Neural cell (in vitro differentiated cells): Measurements from ENCODE around the gene IGSF11. TPM values are rescaled to one million over a fixed set of nuclear protein-coding genes. Genes with fewer than 3 reads are reported as not detected.

ENCODE experiments used
- H2AFZ ChIP-seq: fragments of 200-600, 300-800 bp; sonication (generic), shearing (Covaris generic); 2 replicates; pipeline ENCODE4 v1.6.0; 2014; ENCODE audit warnings: low read depth, mild to moderate bottlenecking, antibody characterized with exemption, low read length, moderate library complexity
- H3F3A ChIP-seq: fragments of 200-600 bp; shearing (Covaris generic); 2 replicates; pipeline ENCODE4 v1.6.1; 2016; ENCODE audit warnings: mild to moderate bottlenecking, moderate library complexity, mixed read lengths, antibody characterized with exemption, low read length; ENCODE audit not compliant: insufficient read depth, poor library complexity, severe bottlenecking
- H3K27ac ChIP-seq: fragments of 200-600, 300-800 bp; sonication (generic), shearing (Covaris generic); 2 replicates; pipeline ENCODE4 v1.5.1; 2014; ENCODE audit warnings: mild to moderate bottlenecking, low read length, moderate library complexity
- H3K27me3 ChIP-seq: fragments of 300-800, 200-600 bp; sonication (generic), shearing (Covaris generic); 2 replicates; pipeline ENCODE4 v1.6.0; 2014; ENCODE audit warnings: mild to moderate bottlenecking, low read depth, low read length, moderate library complexity; ENCODE audit not compliant: insufficient read depth
- H3K36me3 ChIP-seq: fragments of 300-800, 200-600 bp; sonication (generic), shearing (Covaris generic); 2 replicates; pipeline ENCODE4 v1.5.1; 2014; ENCODE audit warnings: mild to moderate bottlenecking, antibody characterized with exemption, low read length, moderate library complexity; ENCODE audit not compliant: insufficient read depth
- H3K4me2 ChIP-seq: fragments of 300-800, 200-600 bp; sonication (generic), shearing (Covaris generic); 2 replicates; pipeline ENCODE4 v1.6.0; 2014; ENCODE audit warnings: mild to moderate bottlenecking, low read length
- H3K4me3 ChIP-seq: fragments of 300-800, 200-600 bp; sonication (generic), shearing (Covaris generic); 2 replicates; pipeline ENCODE4 v1.5.1; 2014; ENCODE audit warnings: mild to moderate bottlenecking, low read length, moderate library complexity
- H3K79me2 ChIP-seq: fragments of 200-600 bp; shearing (Covaris generic); replicated peaks from 2 replicates; pipeline ENCODE4 v1.6.0; 2014; ENCODE audit warnings: mild to moderate bottlenecking, low read length, moderate library complexity; ENCODE audit not compliant: insufficient read depth
- H3K9ac ChIP-seq: fragments of 300-800, 200-600 bp; sonication (generic), shearing (Covaris generic); 2 replicates; pipeline ENCODE4 v1.6.1; 2016; ENCODE audit warnings: mild to moderate bottlenecking, low read length, mixed read lengths
- H3K9me2 ChIP-seq: fragments of 200-600 bp; shearing (Covaris generic); 2 replicates; pipeline ENCODE4 v1.6.1; 2016; ENCODE audit warnings: mild to moderate bottlenecking, low read length, mixed read lengths; ENCODE audit not compliant: insufficient read depth
- H3K9me3 ChIP-seq: fragments of 200-600, 300-800 bp; sonication (generic), shearing (Covaris generic); 2 replicates; pipeline ENCODE4 v1.6.1; 2016; ENCODE audit warnings: mild to moderate bottlenecking, mixed run types, low read length, moderate library complexity, mixed read lengths
- H4K20me1 ChIP-seq: fragments of 200-600 bp; shearing (Covaris generic); 2 replicates; pipeline ENCODE4 v1.6.1; 2016; ENCODE audit warnings: mild to moderate bottlenecking, mixed run types; ENCODE audit not compliant: insufficient read depth
- CTCF ChIP-seq: fragments of 450-650 bp; IDR thresholded peaks from 2 replicates; pipeline ENCODE4 v1.5.1; 2014; ENCODE audit warnings: antibody characterized with exemption, mild to moderate bottlenecking, moderate library complexity; ENCODE audit not compliant: poor library complexity, severe bottlenecking
- EP300 ChIP-seq: fragments of 450-650 bp; conservative IDR thresholded peaks from 2 replicates; pipeline ENCODE4 v1.6.1; 2014; ENCODE audit warnings: antibody characterized with exemption, mild to moderate bottlenecking, moderate library complexity; ENCODE audit not compliant: poor library complexity, severe bottlenecking
- EZH2 ChIP-seq: fragments of 200-600, 300-800 bp; shearing (Covaris generic), sonication (generic); IDR thresholded peaks from 2 replicates; pipeline ENCODE4 v1.6.1; 2014; ENCODE audit warnings: antibody characterized with exemption, low read length, borderline replicate concordance, mild to moderate bottlenecking; ENCODE audit not compliant: insufficient read depth, poor library complexity, severe bottlenecking
- MXI1 ChIP-seq: fragments of 450-650 bp; conservative IDR thresholded peaks from 2 replicates; pipeline ENCODE4 v1.6.1; 2014; ENCODE audit warnings: antibody characterized with exemption, mild to moderate bottlenecking; ENCODE audit not compliant: poor library complexity, severe bottlenecking
- POLR2AphosphoS5 ChIP-seq: IDR thresholded peaks from 2 replicates; pipeline ENCODE4 v1.6.1; 2012
- RAD21 ChIP-seq: fragments of 450-650 bp; conservative IDR thresholded peaks from 2 replicates; pipeline ENCODE4 v1.6.1; 2014; ENCODE audit warnings: antibody characterized with exemption, mild to moderate bottlenecking, moderate library complexity
- REST ChIP-seq: IDR thresholded peaks from 2 replicates; pipeline ENCODE4 v1.6.1; 2012; ENCODE audit warnings: borderline replicate concordance
- SMC3 ChIP-seq: fragments of 450-650 bp; conservative IDR thresholded peaks from 2 replicates; pipeline ENCODE4 v1.6.1; 2014; ENCODE audit warnings: antibody characterized with exemption, mild to moderate bottlenecking, moderate library complexity; ENCODE audit not compliant: poor library complexity
- TAF1 ChIP-seq: IDR thresholded peaks from 2 replicates; pipeline ENCODE4 v1.6.1; 2012; ENCODE audit warnings: low read depth
- polyA plus RNA-seq: library from polyadenylated mRNA; depleted of rRNA; stranded (reverse); fragments of >200 nt; gene quantifications from 2 replicates; pipeline ENCODE4 v1.2.3, GENCODE V29; 2014

Gene IGSF11
- polyA plus RNA-seq, 1 donor from 2014 or later = 1.2 TPM

GRCh38 chr3:119011528-119011927 is 23.1 kb downstream of the IGSF11 start:
- H3K27ac ChIP-seq = no peak overlapping the region
- no peaks in the 10 kb centered on the region for H3K9me3 ChIP-seq
- no peak overlapping the region for H2AFZ ChIP-seq
- no peaks in the 10 kb centered on the region for H3K79me2 ChIP-seq
- H3K36me3 ChIP-seq = no peaks in the 10 kb centered on the region
- H3K27me3 ChIP-seq = no peaks in the 10 kb centered on the region
- H3K4me3 ChIP-seq = no peak overlapping the region
- no peaks in the 10 kb centered on the region for H3F3A ChIP-seq
- no peak overlapping the region for H3K4me2 ChIP-seq
- H4K20me1 ChIP-seq = no peaks in the 10 kb centered on the region
- H3K9me2 ChIP-seq = no peaks in the 10 kb centered on the region
- TF ChIP-seq MXI1 = no peak
- TF ChIP-seq EZH2 = no peak
- TF ChIP-seq POLR2AphosphoS5 = no peak
- TF ChIP-seq REST = no peak
- no peak for TF ChIP-seq SMC3
- no peak for TF ChIP-seq CTCF
- no peak for TF ChIP-seq RAD21
- TF ChIP-seq EP300 = no peak
- TF ChIP-seq TAF1 = no peak
- H3K9ac ChIP-seq = no peak overlapping the region

GRCh38 chr3:118997190-118997589 is 37.5 kb downstream of the IGSF11 start:
- Histone ChIP-seq H2AFZ (no peak overlapping the region), H3K9me2 (no peaks in the 10 kb centered on the region), H3F3A (no peaks in the 10 kb centered on the region), H4K20me1 (no peaks in the 10 kb centered on the region), H3K27me3 (no peaks in the 10 kb centered on the region), H3K9ac (no peak overlapping the region), H3K4me2 (no peak overlapping the region), H3K9me3 (no peaks in the 10 kb centered on the region), H3K4me3 (no peak overlapping the region), H3K79me2 (no peaks in the 10 kb centered on the region), H3K36me3 (no peaks in the 10 kb centered on the region), H3K27ac (no peak overlapping the region)
- TF ChIP-seq RAD21 (no peak), CTCF (no peak), SMC3 (no peak), TAF1 (no peak), EP300 (no peak), EZH2 (no peak), MXI1 (no peak), REST (no peak), POLR2AphosphoS5 (no peak)
